Psoas muscle (tissue), 8 donors: ENCODE results near the gene FOXK2. TPM values are rescaled to one million over a fixed set of nuclear protein-coding genes. Genes with fewer than 3 reads are reported as not detected.
"Not testable (repeated sequence)": the region's sequence is repeated elsewhere in the genome, so short reads cannot be mapped to it uniquely, and the experiment has no call there.

Experiments used
- ATAC-seq, 4 donors: fragments of 200-7000 bp; cut with Tn5 transposase; one replicate each; pipeline ENCODE4 v1.9.1; 2020; ENCODE audit warnings: moderate library complexity in 3 of 4, mild to moderate bottlenecking in 2 of 4
- DNase-seq, 2 donors: peaks; one replicate each; pipeline ENCODE4 v3.0.0-alpha.2; 2020
- H3K27ac ChIP-seq: fragments of 200-600 bp; one replicate; pipeline ENCODE4 v1.8.0; 2022
- H3K27me3 ChIP-seq, 3 donors: fragments of 200-600 bp in 1 of 3; one replicate each; pipeline versions ENCODE4 v1.6.1 to v1.8.0; 2013 to 2022; ENCODE audit warnings: low read length in 2 of 3, mild to moderate bottlenecking in 2 of 3, moderate library complexity in 1 of 3; ENCODE audit not compliant: insufficient read depth in 3 of 3
- H3K36me3 ChIP-seq, 2 donors: fragments of 200-600 bp in 1 of 2; one replicate each; pipeline versions ENCODE4 v1.6.1 to v1.8.0; 2013 to 2022; ENCODE audit warnings: low read depth in 1 of 2, mild to moderate bottlenecking in 1 of 2, moderate library complexity in 1 of 2; ENCODE audit not compliant: insufficient read depth in 1 of 2
- H3K4me1 ChIP-seq: fragments of 200-600 bp; one replicate; pipeline ENCODE4 v1.8.0; 2022
- H3K4me3 ChIP-seq: fragments of 200-600 bp; one replicate; pipeline ENCODE4 v1.8.0; 2022; ENCODE audit warnings: mild to moderate bottlenecking
- H3K9me3 ChIP-seq: fragments of 200-600 bp; one replicate; pipeline ENCODE4 v1.8.0; 2022
- WGBS, 3 donors: extraction: QIAGEN DNeasy Blood & Tissue Kit; methylation state at CpG; one replicate each; pipeline versions ENCODE4 v1.1.6 to v1.1.7; 2013; 5-methylcytosine and 5-hydroxymethylcytosine counted together
- intact Hi-C, 2 donors: fragments of 100-400 bp; cut with DNase I; formaldehyde crosslinking; loops; one replicate each; pipeline versions ENCODE4 v1.11.0 to v1.14.2; 2022
- polyA plus RNA-seq, 3 donors: library from polyadenylated mRNA; stranded (reverse); fragments of 200-250 nt; gene quantifications; one replicate each; pipeline ENCODE4 v1.2.3, GENCODE V29; 2013
- total RNA-seq, 4 donors: library from RNA; stranded (reverse); fragmentation: NEBNext Ultra II Directional in 2 of 4; extraction: Animal tissue kit (Norgen Biotek cat#: 25700) in 2 of 4; gene quantifications; one replicate each; pipeline versions ENCODE4 v1.2.1 to v1.2.4, GENCODE V29; 2021 to 2023
- TF ChIP-seq, protein P1 (sequence below): fragments of 200-600 bp; IDR thresholded peaks from one replicate; pipeline ENCODE4 v1.8.0; 2022; ENCODE audit warnings: antibody characterized with exemption
- donor health status: healthy with polysubstance abuse.
- donor health status: DM: no; HTN: no; CAD: no; lungs with moderate emphysema.
- donor health status: Bipolar disorder and iron deficiency.
- donor health status: healthy.
- donor health status: DM: yes; HTN: yes; CAD: no.
- donor health status: DM: no; HTN: no; CAD: no.
- donor health status: DM: no; HTN: no; CAD: no.
- donor health status: DM: yes; HTN: yes; CAD: no.

The FOXK2 gene
- total and polyA plus RNA-seq, 7 donors: 38.9 to 96.4 (median 63.8) TPM

- no peaks in the 10 kb centered on the region for H3K4me1 ChIP-seq
- no peaks in the 10 kb centered on the region for H3K9me3 ChIP-seq
- intact Hi-C loops: no loop called here
- no peaks in the 10 kb centered on the region for H3K36me3 ChIP-seq
- H3K27me3 ChIP-seq: no peaks in the 10 kb centered on the region
- H3K27ac ChIP-seq: no peak overlapping the region
- no peak for ATAC-seq
- no peak for DNase-seq
- 75 to 82% (median 78%) methylated on average over 21 of the region's 21 CpGs for WGBS, 3 donors
- TF ChIP-seq, protein P1, sequence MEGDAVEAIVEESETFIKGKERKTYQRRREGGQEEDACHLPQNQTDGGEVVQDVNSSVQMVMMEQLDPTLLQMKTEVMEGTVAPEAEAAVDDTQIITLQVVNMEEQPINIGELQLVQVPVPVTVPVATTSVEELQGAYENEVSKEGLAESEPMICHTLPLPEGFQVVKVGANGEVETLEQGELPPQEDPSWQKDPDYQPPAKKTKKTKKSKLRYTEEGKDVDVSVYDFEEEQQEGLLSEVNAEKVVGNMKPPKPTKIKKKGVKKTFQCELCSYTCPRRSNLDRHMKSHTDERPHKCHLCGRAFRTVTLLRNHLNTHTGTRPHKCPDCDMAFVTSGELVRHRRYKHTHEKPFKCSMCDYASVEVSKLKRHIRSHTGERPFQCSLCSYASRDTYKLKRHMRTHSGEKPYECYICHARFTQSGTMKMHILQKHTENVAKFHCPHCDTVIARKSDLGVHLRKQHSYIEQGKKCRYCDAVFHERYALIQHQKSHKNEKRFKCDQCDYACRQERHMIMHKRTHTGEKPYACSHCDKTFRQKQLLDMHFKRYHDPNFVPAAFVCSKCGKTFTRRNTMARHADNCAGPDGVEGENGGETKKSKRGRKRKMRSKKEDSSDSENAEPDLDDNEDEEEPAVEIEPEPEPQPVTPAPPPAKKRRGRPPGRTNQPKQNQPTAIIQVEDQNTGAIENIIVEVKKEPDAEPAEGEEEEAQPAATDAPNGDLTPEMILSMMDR: no peak
- no peak overlapping the region for H3K4me3 ChIP-seq
Measured at GRCh38 chr17:82503728-82504308, 15.7 kb upstream of the FOXK2 start.

DNA sequence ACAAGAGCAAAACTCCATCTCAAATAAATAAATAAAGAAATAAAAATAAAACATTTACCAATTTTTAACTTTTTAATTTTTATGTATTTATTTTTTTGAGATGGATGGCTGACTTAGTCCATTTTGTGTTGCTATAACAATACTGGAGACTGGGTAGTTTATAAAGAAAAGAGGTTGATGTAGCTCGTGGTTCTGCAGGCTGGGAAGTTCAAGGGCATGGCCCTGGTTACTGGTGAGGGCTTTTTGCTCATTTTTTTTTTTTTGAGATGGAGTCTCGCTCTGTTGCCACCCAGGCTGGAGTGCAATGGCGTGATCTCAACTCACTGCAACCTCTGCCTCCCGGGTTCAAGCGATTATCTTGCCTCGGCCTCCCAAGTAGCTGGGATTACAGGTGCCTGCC is 14.2 kb upstream of the FOXK2 start:
- TF ChIP-seq, protein P1: no peak
- no peaks in the 10 kb centered on the region for H3K36me3 ChIP-seq
- no peak overlapping the region for H3K4me3 ChIP-seq
- H3K9me3 ChIP-seq: no peaks in the 10 kb centered on the region
- 93 to 98% (median 95%) methylated on average over 6 of the region's 6 CpGs for WGBS, 3 donors
- no peaks in the 10 kb centered on the region for H3K27me3 ChIP-seq
- H3K4me1 ChIP-seq: no peaks in the 10 kb centered on the region
- intact Hi-C loops: no loop called here
- DNase-seq: no peak
- H3K27ac ChIP-seq: no peak overlapping the region
- ATAC-seq: no peak

- 79 to 85% (median 80%) methylated on average over 7 of the region's 7 CpGs for WGBS, 3 donors
- intact Hi-C loops: not testable (repeated sequence)
Measured at GRCh38 chr17:82506402-82506801, 13.1 kb upstream of the FOXK2 start.

GRCh38 chr17:82507631-82508175 is 11.8 kb upstream of the FOXK2 start:
- H3K4me3 ChIP-seq: no peak overlapping the region
- intact Hi-C loops: no loop called here
- TF ChIP-seq, protein P1: no peak
- no peaks in the 10 kb centered on the region for H3K4me1 ChIP-seq
- no peak overlapping the region for H3K27ac ChIP-seq
- DNase-seq (no peak), ATAC-seq (peak; percentile 28 to 83 (median 74))
- no peaks in the 10 kb centered on the region for H3K27me3 ChIP-seq
- no peaks in the 10 kb centered on the region for H3K36me3 ChIP-seq
- H3K9me3 ChIP-seq: no peaks in the 10 kb centered on the region
- 58 to 69% (median 63%) methylated on average over 7 of the region's 7 CpGs for WGBS, 3 donors

More at GRCh38 chr17:82506402-82506801, 13.1 kb upstream of the FOXK2 start:
- not testable (repeated sequence) for H3K27ac ChIP-seq, H3K27me3 ChIP-seq, ATAC-seq, H3K4me1 ChIP-seq, H3K36me3 ChIP-seq, DNase-seq, H3K4me3 ChIP-seq, H3K9me3 ChIP-seq

DNA sequence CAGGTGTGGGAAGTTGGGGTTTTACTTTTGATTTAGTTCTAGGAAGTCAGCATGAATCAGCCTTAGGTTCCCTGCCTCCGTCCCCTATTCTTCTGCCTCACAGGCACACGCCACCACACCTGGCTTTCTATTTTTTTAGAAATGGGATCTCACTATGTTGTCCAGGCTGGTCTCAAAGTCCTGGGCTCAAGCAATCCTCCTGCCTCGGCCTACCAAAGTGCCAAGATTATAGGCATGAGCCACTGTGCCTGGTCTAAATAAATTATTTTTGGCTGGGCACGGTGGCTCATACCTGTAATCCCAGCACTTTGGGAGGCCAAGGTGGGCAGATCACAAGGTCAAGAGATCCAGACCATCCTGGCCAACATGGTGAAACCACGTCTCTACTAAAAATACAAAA is 7.9 kb upstream of the FOXK2 start:
- H3K27ac ChIP-seq, H3K4me1 ChIP-seq, H3K4me3 ChIP-seq, H3K27me3 ChIP-seq, intact Hi-C loops, H3K36me3 ChIP-seq, H3K9me3 ChIP-seq, ATAC-seq, DNase-seq: not testable (repeated sequence)
- WGBS, 3 donors: 86 to 90% (median 90%) methylated on average over 5 of the region's 5 CpGs

GRCh38 chr17:82513864-82514263 is 5.7 kb upstream of the FOXK2 start:
- H3K27me3 ChIP-seq, H3K4me1 ChIP-seq, H3K4me3 ChIP-seq, H3K9me3 ChIP-seq, H3K27ac ChIP-seq, DNase-seq, intact Hi-C loops, ATAC-seq, H3K36me3 ChIP-seq: not testable (repeated sequence)
- WGBS, 3 donors: 92 to 95% (median 95%) methylated on average over 10 of the region's 10 CpGs
